ENCODE results near the gene GTPBP1.

DNA sequence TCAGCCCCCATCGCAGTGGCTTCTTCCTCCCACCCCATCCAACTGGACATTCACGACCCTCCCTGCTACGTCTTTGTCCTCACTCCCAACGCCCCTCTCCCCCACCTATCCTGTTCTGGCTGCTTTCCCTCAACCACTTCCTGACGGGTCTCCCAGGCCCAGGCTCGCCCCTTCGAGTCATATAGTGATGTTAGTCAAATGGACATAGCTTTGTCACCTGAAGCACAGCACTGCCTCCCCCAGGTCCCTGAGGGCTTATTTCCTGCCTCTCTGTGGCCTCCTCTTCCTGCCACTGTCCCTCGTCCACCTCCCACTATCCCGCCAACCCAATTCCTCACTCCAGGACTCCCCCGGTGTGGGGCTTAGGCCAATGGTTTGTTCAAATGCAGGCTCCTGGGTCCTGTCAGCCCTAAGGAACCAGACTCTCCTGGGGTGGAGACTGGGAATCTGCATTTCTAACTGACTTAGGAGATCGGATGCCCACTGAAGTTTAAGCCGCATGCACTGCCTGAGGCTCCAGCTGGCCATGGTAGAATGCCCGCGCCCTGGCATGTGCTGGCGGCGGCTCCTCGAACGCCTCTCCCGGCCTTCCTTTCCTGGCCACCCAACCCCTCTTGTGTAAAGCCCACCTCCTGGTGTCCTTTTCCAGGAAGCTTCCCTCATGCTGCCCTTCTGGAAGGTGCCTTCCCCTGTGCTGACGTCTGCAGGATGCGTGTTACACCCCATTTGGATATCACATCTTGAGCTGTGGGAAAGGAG is 31.7 kb downstream of the GTPBP1 start:
- TF ChIP-seq, protein P1, sequence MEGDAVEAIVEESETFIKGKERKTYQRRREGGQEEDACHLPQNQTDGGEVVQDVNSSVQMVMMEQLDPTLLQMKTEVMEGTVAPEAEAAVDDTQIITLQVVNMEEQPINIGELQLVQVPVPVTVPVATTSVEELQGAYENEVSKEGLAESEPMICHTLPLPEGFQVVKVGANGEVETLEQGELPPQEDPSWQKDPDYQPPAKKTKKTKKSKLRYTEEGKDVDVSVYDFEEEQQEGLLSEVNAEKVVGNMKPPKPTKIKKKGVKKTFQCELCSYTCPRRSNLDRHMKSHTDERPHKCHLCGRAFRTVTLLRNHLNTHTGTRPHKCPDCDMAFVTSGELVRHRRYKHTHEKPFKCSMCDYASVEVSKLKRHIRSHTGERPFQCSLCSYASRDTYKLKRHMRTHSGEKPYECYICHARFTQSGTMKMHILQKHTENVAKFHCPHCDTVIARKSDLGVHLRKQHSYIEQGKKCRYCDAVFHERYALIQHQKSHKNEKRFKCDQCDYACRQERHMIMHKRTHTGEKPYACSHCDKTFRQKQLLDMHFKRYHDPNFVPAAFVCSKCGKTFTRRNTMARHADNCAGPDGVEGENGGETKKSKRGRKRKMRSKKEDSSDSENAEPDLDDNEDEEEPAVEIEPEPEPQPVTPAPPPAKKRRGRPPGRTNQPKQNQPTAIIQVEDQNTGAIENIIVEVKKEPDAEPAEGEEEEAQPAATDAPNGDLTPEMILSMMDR (IDR thresholded peaks at IDR 0.05), result no peak
- no peak for TF ChIP-seq POLR2A (IDR thresholded peaks at IDR 0.05; ENCODE audit: low read depth)
- TF ChIP-seq POLR2AphosphoS5 (IDR thresholded peaks at IDR 0.05), result no peak
- TF ChIP-seq EP300 (IDR thresholded peaks at IDR 0.05), result no peak

Data from esophagus muscularis mucosa (tissue), 4 donors.